ENCODE data around the gene P2RX2. TPM values are rescaled to one million over a fixed set of nuclear protein-coding genes. Genes with fewer than 3 reads are reported as not detected.

Gene P2RX2
- total and polyA plus RNA-seq, 2 experiments from 2014 or later = not detected

GRCh38 chr12:132659146-132659545, 40.6 kb downstream of the P2RX2 start:
- no peaks in the 10 kb centered on the region for H3K79me2 ChIP-seq
- H3K9me3 ChIP-seq (ENCODE audit: low read depth) = no peaks in the 10 kb centered on the region
- WGBS (ENCODE audit: low lambda C conversion rate, missing lambda C conversion rate) = 92% methylated on average over 16 of the region's 16 CpGs
- no peaks in the 10 kb centered on the region for H3K9me2 ChIP-seq (replicated peaks; ENCODE audit: insufficient read depth)
- H3K27me3 ChIP-seq = no peaks in the 10 kb centered on the region
- TF ChIP-seq CTCF (IDR thresholded peaks at IDR 0.05; ENCODE audit: poor library complexity) (no peak), EZH2 (IDR thresholded peaks at IDR 0.05; ENCODE audit: borderline replicate concordance) (no peak), EZH2phosphoT487 (IDR thresholded peaks at IDR 0.05; ENCODE audit: low read depth, severe bottlenecking, unreplicated experiment) (no peak)
- H3K36me3 ChIP-seq (replicated peaks; ENCODE audit: insufficient read depth, low read depth) = no peaks in the 10 kb centered on the region
- H3K27ac ChIP-seq = no peak overlapping the region
- no peak for DNase-seq (ENCODE audit: low spot score)
- H3K4me1 ChIP-seq (ENCODE audit: insufficient read depth) = no peaks in the 10 kb centered on the region
- H3K4me2 ChIP-seq = no peak overlapping the region
- H2AFZ ChIP-seq = no peak overlapping the region
- H3K4me3 ChIP-seq = no peak overlapping the region
- no peaks in the 10 kb centered on the region for H4K20me1 ChIP-seq (ENCODE audit: insufficient read depth, poor library complexity, severe bottlenecking)

GRCh38 chr12:132660052-132660451, 41.5 kb downstream of the P2RX2 start:
- 89% methylated on average over 5 of the region's 5 CpGs for WGBS (ENCODE audit: low lambda C conversion rate, missing lambda C conversion rate)
- H3K4me2 ChIP-seq = no peak overlapping the region

GRCh38 chr12:132660996-132661395, 42.4 kb downstream of the P2RX2 start:
- Histone ChIP-seq H3K79me2 (no peaks in the 10 kb centered on the region), H2AFZ (no peak overlapping the region), H3K4me3 (no peak overlapping the region), H3K9me2 (replicated peaks; ENCODE audit: insufficient read depth) (no peaks in the 10 kb centered on the region), H3K27me3 (no peaks in the 10 kb centered on the region), H3K4me1 (ENCODE audit: insufficient read depth) (no peaks in the 10 kb centered on the region), H4K20me1 (ENCODE audit: insufficient read depth, poor library complexity, severe bottlenecking) (no peaks in the 10 kb centered on the region), H3K27ac (no peak overlapping the region), H3K4me2 (no peak overlapping the region), H3K36me3 (replicated peaks; ENCODE audit: insufficient read depth, low read depth) (no peaks in the 10 kb centered on the region), H3K9me3 (ENCODE audit: low read depth) (no peaks in the 10 kb centered on the region)
- no peak for TF ChIP-seq CTCF (IDR thresholded peaks at IDR 0.05; ENCODE audit: poor library complexity)
- TF ChIP-seq EZH2 (IDR thresholded peaks at IDR 0.05; ENCODE audit: borderline replicate concordance) = no peak
- no peak for TF ChIP-seq EZH2phosphoT487 (IDR thresholded peaks at IDR 0.05; ENCODE audit: low read depth, severe bottlenecking, unreplicated experiment)
- WGBS (ENCODE audit: low lambda C conversion rate, missing lambda C conversion rate) = 92% methylated on average over 11 of the region's 11 CpGs
- DNase-seq (ENCODE audit: low spot score) = no peak

More at GRCh38 chr12:132660052-132660451, 41.5 kb downstream of the P2RX2 start:
- H3K9me2 ChIP-seq (replicated peaks; ENCODE audit: insufficient read depth) = no peaks in the 10 kb centered on the region
- H3K9me3 ChIP-seq (ENCODE audit: low read depth) = no peaks in the 10 kb centered on the region
- H3K4me3 ChIP-seq = no peak overlapping the region
- no peaks in the 10 kb centered on the region for H3K4me1 ChIP-seq (ENCODE audit: insufficient read depth)
- no peaks in the 10 kb centered on the region for H3K36me3 ChIP-seq (replicated peaks; ENCODE audit: insufficient read depth, low read depth)
- no peak overlapping the region for H2AFZ ChIP-seq
- H3K27me3 ChIP-seq = no peaks in the 10 kb centered on the region
- H3K79me2 ChIP-seq = no peaks in the 10 kb centered on the region
- TF ChIP-seq CTCF (IDR thresholded peaks at IDR 0.05; ENCODE audit: poor library complexity) (no peak), EZH2phosphoT487 (IDR thresholded peaks at IDR 0.05; ENCODE audit: low read depth, severe bottlenecking, unreplicated experiment) (no peak), EZH2 (IDR thresholded peaks at IDR 0.05; ENCODE audit: borderline replicate concordance) (no peak)
- no peak for DNase-seq (ENCODE audit: low spot score)
- no peak overlapping the region for H3K27ac ChIP-seq
- no peaks in the 10 kb centered on the region for H4K20me1 ChIP-seq (ENCODE audit: insufficient read depth, poor library complexity, severe bottlenecking)

GRCh38 chr12:132661972-132662371, 43.4 kb downstream of the P2RX2 start:
- Histone ChIP-seq H3K4me2 (no peak overlapping the region), H3K79me2 (no peaks in the 10 kb centered on the region), H3K27me3 (no peaks in the 10 kb centered on the region), H2AFZ (no peak overlapping the region), H4K20me1 (ENCODE audit: insufficient read depth, poor library complexity, severe bottlenecking) (no peaks in the 10 kb centered on the region), H3K4me1 (ENCODE audit: insufficient read depth) (no peaks in the 10 kb centered on the region), H3K36me3 (replicated peaks; ENCODE audit: insufficient read depth, low read depth) (no peaks in the 10 kb centered on the region), H3K9me3 (ENCODE audit: low read depth) (no peaks in the 10 kb centered on the region), H3K27ac (no peak overlapping the region), H3K9me2 (replicated peaks; ENCODE audit: insufficient read depth) (no peaks in the 10 kb centered on the region), H3K4me3 (no peak overlapping the region)
- 85% methylated on average over 5 of the region's 5 CpGs for WGBS (ENCODE audit: low lambda C conversion rate, missing lambda C conversion rate)
- DNase-seq (ENCODE audit: low spot score) = no peak
- no peak for TF ChIP-seq EZH2phosphoT487 (IDR thresholded peaks at IDR 0.05; ENCODE audit: low read depth, severe bottlenecking, unreplicated experiment)
- no peak for TF ChIP-seq CTCF (IDR thresholded peaks at IDR 0.05; ENCODE audit: poor library complexity)
- no peak for TF ChIP-seq EZH2 (IDR thresholded peaks at IDR 0.05; ENCODE audit: borderline replicate concordance)

All from hepatocyte (in vitro differentiated cells).